Keratinocyte (primary cell): ENCODE data around the gene CTNNA3. TPM values are rescaled to one million over a fixed set of nuclear protein-coding genes. Genes with fewer than 3 reads are reported as not detected.

Experiments used
- DNase-seq: peaks from one replicate; pipeline ENCODE4 v3.0.0-alpha.2; 2011; ENCODE audit warnings: low read depth, missing footprints, low spot score
- FAIRE-seq: peaks from 2 replicates; lab custom pipeline; 2011; peaks lifted over from hg19 to GRCh38; lab: Jason Lieb, UNC
- H2AFZ ChIP-seq: 2 replicates; pipeline ENCODE4 v1.6.0; 2012; ENCODE audit warnings: low read length, control low read depth, inconsistent platforms; ENCODE audit not compliant: control insufficient read depth
- H3K27ac ChIP-seq: 2 replicates; pipeline ENCODE4 v1.5.1; 2011; ENCODE audit warnings: low read length; ENCODE audit not compliant: control insufficient read depth, insufficient read depth
- H3K27me3 ChIP-seq: 3 replicates; pipeline ENCODE4 v1.6.0; 2011; ENCODE audit warnings: low read length; ENCODE audit not compliant: control insufficient read depth, insufficient read depth; ENCODE audit errors: extremely low read depth
- H3K36me3 ChIP-seq, 2 experiments: 2 replicates in 1 of 2; 3 replicates in 1 of 2; pipeline ENCODE4 v1.5.1; 2011; ENCODE audit warnings: low read length in 2 of 2, mild to moderate bottlenecking in 1 of 2; ENCODE audit not compliant: control insufficient read depth in 2 of 2, insufficient read depth in 2 of 2; ENCODE audit errors: extremely low read depth in 1 of 2
- H3K4me1 ChIP-seq: 3 replicates; pipeline ENCODE4 v1.5.1; 2011; ENCODE audit warnings: low read length; ENCODE audit not compliant: control insufficient read depth, insufficient read depth; ENCODE audit errors: extremely low read depth
- H3K4me2 ChIP-seq: 3 replicates; pipeline ENCODE4 v1.6.0; 2011; ENCODE audit warnings: low read depth, low read length; ENCODE audit not compliant: control insufficient read depth, insufficient read depth; ENCODE audit errors: extremely low read depth
- H3K4me3 ChIP-seq, 3 experiments: fragments of 200-600 bp in 1 of 3; sonication (generic) in 1 of 3; 2 replicates in 2 of 3; 3 replicates in 1 of 3; pipeline ENCODE4 v1.5.1; 2011 to 2016; ENCODE audit warnings: low read length in 3 of 3, mild to moderate bottlenecking in 3 of 3, control low read depth in 2 of 3, inconsistent platforms in 1 of 3, low read depth in 1 of 3, mixed read lengths in 1 of 3, mixed run types in 1 of 3, moderate library complexity in 1 of 3; ENCODE audit not compliant: control insufficient read depth in 2 of 3, insufficient read depth in 2 of 3; ENCODE audit errors: extremely low read depth in 1 of 3
- H3K79me2 ChIP-seq: 2 replicates; pipeline ENCODE4 v1.6.0; 2012; ENCODE audit warnings: low read length; ENCODE audit not compliant: control insufficient read depth, insufficient read depth
- H3K9ac ChIP-seq: 3 replicates; pipeline ENCODE4 v1.6.0; 2011; ENCODE audit warnings: low read length; ENCODE audit not compliant: control insufficient read depth, insufficient read depth; ENCODE audit errors: extremely low read depth
- H3K9me1 ChIP-seq: 3 replicates; pipeline ENCODE4 v1.6.0; 2011; ENCODE audit warnings: low read length; ENCODE audit not compliant: control insufficient read depth, insufficient read depth; ENCODE audit errors: extremely low read depth
- H3K9me3 ChIP-seq: 2 replicates; pipeline ENCODE4 v1.5.1; 2012; ENCODE audit warnings: low read depth, low read length; ENCODE audit not compliant: control insufficient read depth
- H4K20me1 ChIP-seq: 3 replicates; pipeline ENCODE4 v1.6.0; 2011; ENCODE audit warnings: low read length; ENCODE audit not compliant: control insufficient read depth, insufficient read depth; ENCODE audit errors: extremely low read depth
- CTCF ChIP-seq, 3 experiments: IDR thresholded peaks in 1 of 3; conservative IDR thresholded peaks in 1 of 3; optimal IDR thresholded peaks in 1 of 3; 2 replicates in 2 of 3; 3 replicates in 1 of 3; pipeline versions ENCODE3 to v1.5.1; 2011; ENCODE audit warnings: low read length in 3 of 3, mild to moderate bottlenecking in 3 of 3, moderate library complexity in 2 of 3, control low read depth in 1 of 3, inconsistent platforms in 1 of 3; ENCODE audit not compliant: insufficient read depth in 2 of 3; ENCODE audit errors: extremely low read depth in 1 of 3
- EZH2 ChIP-seq: IDR thresholded peaks from one replicate; pipeline ENCODE4 v1.6.1; 2012; ENCODE audit warnings: inconsistent platforms, mild to moderate bottlenecking, low read length, moderate library complexity
- dilution Hi-C: fragments of 300-500 bp; cut with MboI; formaldehyde crosslinking; loops from one replicate; pipeline ENCODE4 v1.7.0; 2020; ENCODE audit warnings: low sequenced_read_pairs; ENCODE audit not compliant: extremely low pct_ligation_motif_present
- polyA plus RNA-seq, 5 experiments: library from polyadenylated mRNA; depleted of rRNA in 3 of 5; stranded (reverse) in 3 of 5; stranded (forward) in 1 of 5; unstranded in 1 of 5; fragments of >200 nt; gene quantifications; 1 replicate in 1 of 5; 2 replicates in 3 of 5; 3 replicates in 1 of 5; pipeline versions ENCODE4 v1.2.1 to v1.2.3, GENCODE V29; 2011 to 2012; ENCODE audit warnings: missing spikeins in 2 of 5, low read depth in 1 of 5, low replicate concordance in 1 of 5

Gene CTNNA3
- polyA plus RNA-seq, 1 donor (not counting 4 experiments of a cell fraction or from before 2014, with no cell fraction given): 0.01 TPM

- Histone ChIP-seq H3K27ac (no peak overlapping the region), H2AFZ (no peak overlapping the region), H3K9ac (no peak overlapping the region), H3K4me3 (no peak overlapping the region), H3K79me2 (no peaks in the 10 kb centered on the region), H3K9me1 (no peaks in the 10 kb centered on the region), H3K4me1 (no peaks in the 10 kb centered on the region), H3K27me3 (no peaks in the 10 kb centered on the region), H3K4me2 (no peak overlapping the region), H4K20me1 (no peaks in the 10 kb centered on the region), H3K9me3 (no peaks in the 10 kb centered on the region), H3K36me3 (no peaks in the 10 kb centered on the region)
- no peak for FAIRE-seq
- dilution Hi-C loops: no loop called here
- no peak for DNase-seq
- TF ChIP-seq CTCF (optimal IDR thresholded peaks at IDR 0.05 in 1 of 3, IDR thresholded peaks at IDR 0.05 in 1 of 3, conservative IDR thresholded peaks at IDR 0.05 in 1 of 3; ENCODE audit: extremely low read depth in 1 of 3, insufficient read depth in 2 of 3, low read length in 3 of 3) (no peak), EZH2 (no peak)
Observed at GRCh38 chr10:66038623-66039022, 1657.4 kb downstream of the CTNNA3 start.

GRCh38 chr10:66026321-66026720, 1669.7 kb downstream of the CTNNA3 start:
- Histone ChIP-seq H3K4me2 (no peak overlapping the region), H3K27me3 (no peaks in the 10 kb centered on the region), H3K4me3 (no peak overlapping the region), H3K9ac (no peak overlapping the region), H3K36me3 (no peaks in the 10 kb centered on the region), H2AFZ (no peak overlapping the region), H3K9me3 (no peaks in the 10 kb centered on the region), H4K20me1 (no peaks in the 10 kb centered on the region), H3K9me1 (no peaks in the 10 kb centered on the region), H3K79me2 (no peaks in the 10 kb centered on the region), H3K27ac (no peak overlapping the region), H3K4me1 (no peaks in the 10 kb centered on the region)
- FAIRE-seq (no peak), DNase-seq (no peak)
- no peak for TF ChIP-seq EZH2
- no peak for TF ChIP-seq CTCF (optimal IDR thresholded peaks at IDR 0.05 in 1 of 3, IDR thresholded peaks at IDR 0.05 in 1 of 3, conservative IDR thresholded peaks at IDR 0.05 in 1 of 3; ENCODE audit: extremely low read depth in 1 of 3, insufficient read depth in 2 of 3, low read length in 3 of 3)
- dilution Hi-C loops: no loop called here
